ENCODE results near the gene NDRG3. TPM values are rescaled to one million over a fixed set of nuclear protein-coding genes. Genes with fewer than 3 reads are reported as not detected.

NDRG3 gene
- total and polyA plus RNA-seq, 4 donors = 3.1 to 6.3 (median 4.5) TPM

DNA sequence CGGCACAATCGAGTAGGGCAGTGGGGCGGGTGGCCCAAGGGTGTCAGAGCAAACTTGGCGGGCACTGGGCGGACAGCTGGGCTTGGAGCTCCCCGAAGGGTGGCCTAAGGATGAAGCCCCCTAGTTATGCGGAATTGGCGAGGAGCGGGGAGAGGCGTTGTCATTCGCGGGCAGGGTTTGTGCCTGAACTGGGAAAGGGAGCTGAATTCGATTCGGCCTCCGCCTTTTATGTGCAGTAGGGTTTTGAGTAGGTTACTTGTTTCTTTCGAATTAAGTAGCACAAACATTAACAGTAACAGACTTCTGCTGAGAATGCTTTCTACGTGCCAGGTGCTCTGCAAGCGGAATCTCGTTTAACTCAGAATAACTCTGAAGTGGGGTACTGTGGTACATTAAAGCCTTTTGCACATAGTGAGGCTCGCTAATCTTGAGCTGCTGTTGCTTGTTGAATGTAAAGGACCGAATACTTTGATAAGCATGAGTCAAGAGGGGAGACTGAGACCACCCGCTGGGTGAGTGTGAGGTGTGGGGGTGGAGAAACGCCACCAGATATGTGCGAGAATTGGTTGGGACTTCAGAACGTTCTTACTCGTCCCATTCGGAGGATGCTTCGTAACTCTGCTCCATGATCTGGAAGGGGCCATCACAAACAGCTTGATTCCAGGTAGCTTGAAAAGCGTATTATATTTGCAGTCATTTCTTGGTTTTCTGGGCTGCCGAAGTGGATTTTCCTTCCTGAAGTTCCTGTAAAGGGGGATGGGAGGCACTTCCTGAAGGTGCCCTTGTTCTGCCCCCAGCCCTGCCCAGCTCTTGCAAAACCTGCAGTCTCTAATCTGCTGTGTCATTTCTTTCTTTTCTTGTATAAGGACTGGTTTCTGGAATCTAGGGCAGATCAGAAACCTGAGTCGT lies 139.5 kb downstream of the NDRG3 start (continued):
- no peak for TF ChIP-seq FOXA1 (IDR thresholded peaks at IDR 0.05)
- TF ChIP-seq, protein P1, sequence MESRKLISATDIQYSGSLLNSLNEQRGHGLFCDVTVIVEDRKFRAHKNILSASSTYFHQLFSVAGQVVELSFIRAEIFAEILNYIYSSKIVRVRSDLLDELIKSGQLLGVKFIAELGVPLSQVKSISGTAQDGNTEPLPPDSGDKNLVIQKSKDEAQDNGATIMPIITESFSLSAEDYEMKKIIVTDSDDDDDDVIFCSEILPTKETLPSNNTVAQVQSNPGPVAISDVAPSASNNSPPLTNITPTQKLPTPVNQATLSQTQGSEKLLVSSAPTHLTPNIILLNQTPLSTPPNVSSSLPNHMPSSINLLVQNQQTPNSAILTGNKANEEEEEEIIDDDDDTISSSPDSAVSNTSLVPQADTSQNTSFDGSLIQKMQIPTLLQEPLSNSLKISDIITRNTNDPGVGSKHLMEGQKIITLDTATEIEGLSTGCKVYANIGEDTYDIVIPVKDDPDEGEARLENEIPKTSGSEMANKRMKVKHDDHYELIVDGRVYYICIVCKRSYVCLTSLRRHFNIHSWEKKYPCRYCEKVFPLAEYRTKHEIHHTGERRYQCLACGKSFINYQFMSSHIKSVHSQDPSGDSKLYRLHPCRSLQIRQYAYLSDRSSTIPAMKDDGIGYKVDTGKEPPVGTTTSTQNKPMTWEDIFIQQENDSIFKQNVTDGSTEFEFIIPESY (IDR thresholded peaks at IDR 0.05) = no peak

DNA sequence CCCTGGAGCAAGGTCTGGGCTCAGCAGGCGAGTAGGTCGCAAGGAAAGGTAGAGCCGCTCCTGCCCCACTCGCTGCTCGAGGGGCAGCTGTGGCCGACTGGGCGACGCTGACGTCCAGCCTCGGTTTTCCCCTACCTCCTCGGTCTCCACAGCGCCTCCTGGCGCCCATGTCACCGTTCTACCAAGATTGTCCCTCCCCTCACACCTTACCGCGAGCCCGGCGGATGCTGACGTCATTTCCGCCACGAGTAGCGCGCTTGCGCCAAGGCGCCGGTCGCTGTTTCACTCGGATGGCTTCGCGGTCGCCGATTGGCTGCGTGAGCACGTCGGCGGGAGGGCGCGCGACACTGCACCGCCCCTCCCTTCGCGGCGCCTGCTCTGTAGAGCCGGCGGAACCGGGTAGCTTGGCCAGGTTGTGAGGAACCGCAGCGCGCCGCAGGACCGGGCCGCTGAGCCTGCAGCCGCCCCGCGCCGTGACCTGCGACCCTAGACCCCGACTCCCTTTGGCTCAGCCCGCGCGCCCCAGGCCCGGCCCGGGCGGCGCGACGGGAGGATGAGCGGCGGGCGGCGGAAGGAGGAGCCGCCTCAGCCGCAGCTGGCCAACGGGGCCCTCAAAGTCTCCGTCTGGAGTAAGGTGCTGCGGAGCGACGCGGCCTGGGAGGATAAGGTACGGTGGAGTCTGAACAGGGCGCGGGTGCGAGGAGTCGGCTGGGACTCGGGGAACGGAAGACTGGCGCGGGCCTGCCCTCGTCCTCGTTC lies 140.3 kb downstream of the NDRG3 start, which contains the start of gene RAB5IF:
RAB5IF (plus strand) TSS at position 381 of the 759 bp plus-strand sequence; CDS start at position 554, 173 bp downstream.
- H3K36me3 ChIP-seq (ENCODE audit: control insufficient read depth in 4 of 4, insufficient read depth in 3 of 4, low read depth in 1 of 4, low read length in 3 of 4) = peaks cover 5 to 18% (median 10%) of the 10 kb centered on the region in 4 donors
- H3K4me1 ChIP-seq (ENCODE audit: control insufficient read depth in 4 of 4, insufficient read depth in 4 of 4, low read length in 3 of 4) = peaks cover 0 to 24% (median 17%) of the 10 kb centered on the region in 4 donors
- H3K4me3 ChIP-seq (ENCODE audit: low read depth in 1 of 3, low read length in 3 of 3) = peak within 1 kb of the TSS; percentile 96 to 100 (median 97)
- peak; percentile 99 for DNase-seq (ENCODE audit: low spot score)
- TF ChIP-seq, protein P2, sequence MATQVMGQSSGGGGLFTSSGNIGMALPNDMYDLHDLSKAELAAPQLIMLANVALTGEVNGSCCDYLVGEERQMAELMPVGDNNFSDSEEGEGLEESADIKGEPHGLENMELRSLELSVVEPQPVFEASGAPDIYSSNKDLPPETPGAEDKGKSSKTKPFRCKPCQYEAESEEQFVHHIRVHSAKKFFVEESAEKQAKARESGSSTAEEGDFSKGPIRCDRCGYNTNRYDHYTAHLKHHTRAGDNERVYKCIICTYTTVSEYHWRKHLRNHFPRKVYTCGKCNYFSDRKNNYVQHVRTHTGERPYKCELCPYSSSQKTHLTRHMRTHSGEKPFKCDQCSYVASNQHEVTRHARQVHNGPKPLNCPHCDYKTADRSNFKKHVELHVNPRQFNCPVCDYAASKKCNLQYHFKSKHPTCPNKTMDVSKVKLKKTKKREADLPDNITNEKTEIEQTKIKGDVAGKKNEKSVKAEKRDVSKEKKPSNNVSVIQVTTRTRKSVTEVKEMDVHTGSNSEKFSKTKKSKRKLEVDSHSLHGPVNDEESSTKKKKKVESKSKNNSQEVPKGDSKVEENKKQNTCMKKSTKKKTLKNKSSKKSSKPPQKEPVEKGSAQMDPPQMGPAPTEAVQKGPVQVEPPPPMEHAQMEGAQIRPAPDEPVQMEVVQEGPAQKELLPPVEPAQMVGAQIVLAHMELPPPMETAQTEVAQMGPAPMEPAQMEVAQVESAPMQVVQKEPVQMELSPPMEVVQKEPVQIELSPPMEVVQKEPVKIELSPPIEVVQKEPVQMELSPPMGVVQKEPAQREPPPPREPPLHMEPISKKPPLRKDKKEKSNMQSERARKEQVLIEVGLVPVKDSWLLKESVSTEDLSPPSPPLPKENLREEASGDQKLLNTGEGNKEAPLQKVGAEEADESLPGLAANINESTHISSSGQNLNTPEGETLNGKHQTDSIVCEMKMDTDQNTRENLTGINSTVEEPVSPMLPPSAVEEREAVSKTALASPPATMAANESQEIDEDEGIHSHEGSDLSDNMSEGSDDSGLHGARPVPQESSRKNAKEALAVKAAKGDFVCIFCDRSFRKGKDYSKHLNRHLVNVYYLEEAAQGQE (IDR thresholded peaks at IDR 0.05) = peak; percentile 53
- TF ChIP-seq JUND (IDR thresholded peaks at IDR 0.05) (peak in 1 of 2 donors; percentile 71), HNF4G (IDR thresholded peaks at IDR 0.05) (no peak), NR2F2 (IDR thresholded peaks at IDR 0.05) (no peak), GABPA (IDR thresholded peaks at IDR 0.05 in 1 of 2, conservative IDR thresholded peaks at IDR 0.05 in 1 of 2) (peak; percentile 84 to 97), RAD21 (IDR thresholded peaks at IDR 0.05) (peak; percentile 79 to 86), TAF1 (conservative IDR thresholded peaks at IDR 0.05) (peak; percentile 94), EGR1 (IDR thresholded peaks at IDR 0.05; ENCODE audit: low read depth in 2 of 2) (peak in 1 of 2 donors; percentile 60), FOXA2 (IDR thresholded peaks at IDR 0.05) (peak; percentile 27), SP1 (IDR thresholded peaks at IDR 0.05) (peak; percentile 83), RXRA (IDR thresholded peaks at IDR 0.05) (peak in 1 of 2 donors; percentile 38), YY1 (IDR thresholded peaks at IDR 0.05) (peak; percentile 90), FOXA1 (IDR thresholded peaks at IDR 0.05) (peak; percentile 50), HNF4A (conservative IDR thresholded peaks at IDR 0.05) (peak; percentile 10 to 32)
- TF ChIP-seq, protein P3, sequence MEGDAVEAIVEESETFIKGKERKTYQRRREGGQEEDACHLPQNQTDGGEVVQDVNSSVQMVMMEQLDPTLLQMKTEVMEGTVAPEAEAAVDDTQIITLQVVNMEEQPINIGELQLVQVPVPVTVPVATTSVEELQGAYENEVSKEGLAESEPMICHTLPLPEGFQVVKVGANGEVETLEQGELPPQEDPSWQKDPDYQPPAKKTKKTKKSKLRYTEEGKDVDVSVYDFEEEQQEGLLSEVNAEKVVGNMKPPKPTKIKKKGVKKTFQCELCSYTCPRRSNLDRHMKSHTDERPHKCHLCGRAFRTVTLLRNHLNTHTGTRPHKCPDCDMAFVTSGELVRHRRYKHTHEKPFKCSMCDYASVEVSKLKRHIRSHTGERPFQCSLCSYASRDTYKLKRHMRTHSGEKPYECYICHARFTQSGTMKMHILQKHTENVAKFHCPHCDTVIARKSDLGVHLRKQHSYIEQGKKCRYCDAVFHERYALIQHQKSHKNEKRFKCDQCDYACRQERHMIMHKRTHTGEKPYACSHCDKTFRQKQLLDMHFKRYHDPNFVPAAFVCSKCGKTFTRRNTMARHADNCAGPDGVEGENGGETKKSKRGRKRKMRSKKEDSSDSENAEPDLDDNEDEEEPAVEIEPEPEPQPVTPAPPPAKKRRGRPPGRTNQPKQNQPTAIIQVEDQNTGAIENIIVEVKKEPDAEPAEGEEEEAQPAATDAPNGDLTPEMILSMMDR (IDR thresholded peaks at IDR 0.05; ENCODE audit: low read depth, low read length, missing input control) = peak; percentile 95
- TF ChIP-seq, protein P4, sequence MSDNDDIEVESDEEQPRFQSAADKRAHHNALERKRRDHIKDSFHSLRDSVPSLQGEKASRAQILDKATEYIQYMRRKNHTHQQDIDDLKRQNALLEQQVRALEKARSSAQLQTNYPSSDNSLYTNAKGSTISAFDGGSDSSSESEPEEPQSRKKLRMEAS (IDR thresholded peaks at IDR 0.05) = peak; percentile 68
- TF ChIP-seq, protein P1 (IDR thresholded peaks at IDR 0.05) = peak; percentile 90
- TF ChIP-seq, protein P5, sequence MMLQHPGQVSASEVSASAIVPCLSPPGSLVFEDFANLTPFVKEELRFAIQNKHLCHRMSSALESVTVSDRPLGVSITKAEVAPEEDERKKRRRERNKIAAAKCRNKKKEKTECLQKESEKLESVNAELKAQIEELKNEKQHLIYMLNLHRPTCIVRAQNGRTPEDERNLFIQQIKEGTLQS (IDR thresholded peaks at IDR 0.05) = no peak
- WGBS = under 1% methylated on average over 90 of the region's 90 CpGs
- H3K27ac ChIP-seq (ENCODE audit: low read depth in 1 of 2, low read length in 2 of 2) = peak within 1 kb of the TSS; percentile 87 to 91
- H3K27me3 ChIP-seq (ENCODE audit: control insufficient read depth in 4 of 4, insufficient read depth in 4 of 4, low read length in 3 of 4) = no peaks in the 10 kb centered on the region
- H3K9ac ChIP-seq (ENCODE audit: low read depth in 1 of 2, low read length in 2 of 2) = peak within 1 kb of the TSS; percentile 75 to 86
- no peaks in the 10 kb centered on the region for H3K9me3 ChIP-seq (ENCODE audit: control insufficient read depth in 4 of 4, low read length in 3 of 4)

All from liver (tissue), 9 donors.